Measurements from ENCODE around the gene CYP2J2. TPM values are rescaled to one million over a fixed set of nuclear protein-coding genes. Genes with fewer than 3 reads are reported as not detected.

CYP2J2 gene
- total and polyA plus RNA-seq, 2 donors (not counting 1 experiment from before 2014, with no cell fraction given), result 0.34 to 0.91 TPM

DNA sequence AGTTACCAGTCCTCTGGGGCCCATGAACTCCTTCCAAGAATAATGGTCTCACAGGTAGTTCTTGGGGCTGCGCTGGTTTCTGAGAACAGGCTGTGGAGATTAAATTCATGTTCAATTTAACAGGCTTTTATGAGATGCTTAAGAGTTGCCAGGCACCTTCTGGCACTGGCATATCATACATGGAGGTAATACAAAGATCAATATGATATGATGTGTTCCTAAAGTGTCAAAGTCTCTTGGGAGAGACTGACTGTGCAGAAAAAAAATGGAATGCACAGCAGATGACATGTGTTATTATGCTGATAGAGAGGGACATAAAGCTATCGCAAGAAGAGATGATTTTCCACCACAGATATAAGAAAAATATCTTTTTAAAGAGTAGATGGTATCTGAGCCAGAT is 6.8 kb downstream of the CYP2J2 start:
- WGBS (ENCODE audit: insufficient coverage), result no CpG with 5 or more reads among the region's 2 CpGs
- TF ChIP-seq EZH2 (IDR thresholded peaks at IDR 0.05; ENCODE audit: borderline replicate concordance, insufficient read depth, low read depth, low read length, poor library complexity, severe bottlenecking), result no peak
- TF ChIP-seq, protein P1, sequence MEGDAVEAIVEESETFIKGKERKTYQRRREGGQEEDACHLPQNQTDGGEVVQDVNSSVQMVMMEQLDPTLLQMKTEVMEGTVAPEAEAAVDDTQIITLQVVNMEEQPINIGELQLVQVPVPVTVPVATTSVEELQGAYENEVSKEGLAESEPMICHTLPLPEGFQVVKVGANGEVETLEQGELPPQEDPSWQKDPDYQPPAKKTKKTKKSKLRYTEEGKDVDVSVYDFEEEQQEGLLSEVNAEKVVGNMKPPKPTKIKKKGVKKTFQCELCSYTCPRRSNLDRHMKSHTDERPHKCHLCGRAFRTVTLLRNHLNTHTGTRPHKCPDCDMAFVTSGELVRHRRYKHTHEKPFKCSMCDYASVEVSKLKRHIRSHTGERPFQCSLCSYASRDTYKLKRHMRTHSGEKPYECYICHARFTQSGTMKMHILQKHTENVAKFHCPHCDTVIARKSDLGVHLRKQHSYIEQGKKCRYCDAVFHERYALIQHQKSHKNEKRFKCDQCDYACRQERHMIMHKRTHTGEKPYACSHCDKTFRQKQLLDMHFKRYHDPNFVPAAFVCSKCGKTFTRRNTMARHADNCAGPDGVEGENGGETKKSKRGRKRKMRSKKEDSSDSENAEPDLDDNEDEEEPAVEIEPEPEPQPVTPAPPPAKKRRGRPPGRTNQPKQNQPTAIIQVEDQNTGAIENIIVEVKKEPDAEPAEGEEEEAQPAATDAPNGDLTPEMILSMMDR (IDR thresholded peaks at IDR 0.05), result no peak
- ATAC-seq (ENCODE audit: low read depth) (no peak), DNase-seq (no peak)
- no peak overlapping the region for H2AFZ ChIP-seq (ENCODE audit: insufficient read depth, low read depth, low read length, poor library complexity, severe bottlenecking)
- Mint-ChIP-seq H3K27ac (no peak overlapping the region), H3K9me3 (ENCODE audit: insufficient read depth) (no peaks in the 10 kb centered on the region), H3K27me3 (peaks cover 18% of the 10 kb centered on the region), H3K4me1 (no peaks in the 10 kb centered on the region), H3K4me3 (no peak overlapping the region)
- no peak overlapping the region for H3K9ac ChIP-seq (ENCODE audit: low read length)
- intact Hi-C loops (cut with micrococcal nuclease), result no loop called here
- H3K79me2 ChIP-seq (ENCODE audit: control insufficient read depth, insufficient read depth, low read length), result no peaks in the 10 kb centered on the region
- POLR2A ChIA-PET, result no interaction called here
- CTCF ChIA-PET, result interaction anchor here (1.3 kb wide), 1 partner anchor 28 kb away, joined by 3 read pairs; no protein-coding TSS in a partner anchor
- H3K9me3 ChIP-seq (ENCODE audit: control extremely low read depth in 1 of 3, control insufficient read depth in 2 of 3, insufficient read depth in 1 of 3, low read length in 2 of 3), result peaks cover 0 to 4% (median 1%) of the 10 kb centered on the region in 3 donors
- peaks cover 0 to 2% (median 0%) of the 10 kb centered on the region in 4 experiments for H3K27me3 ChIP-seq (replicated peaks in 1 of 4; ENCODE audit: control extremely low read depth in 1 of 4, control insufficient read depth in 3 of 4, insufficient read depth in 4 of 4, low read length in 3 of 4)
- H3K4me2 ChIP-seq (replicated peaks; ENCODE audit: low read depth, low read length, poor library complexity, severe bottlenecking), result no peak overlapping the region
- H3K4me1 ChIP-seq (ENCODE audit: control insufficient read depth in 2 of 2, insufficient read depth in 2 of 2, low read length in 2 of 2), result no peaks in the 10 kb centered on the region
- no peaks in the 10 kb centered on the region for H4K20me1 ChIP-seq (ENCODE audit: control insufficient read depth, insufficient read depth, low read length, poor library complexity, severe bottlenecking)
- H3K36me3 ChIP-seq (replicated peaks in 1 of 2; ENCODE audit: control extremely low read depth in 1 of 2, control insufficient read depth in 1 of 2, extremely low read depth in 1 of 2, insufficient read depth in 2 of 2, low read length in 1 of 2), result no peaks in the 10 kb centered on the region
- H3K27ac ChIP-seq (ENCODE audit: low read length in 2 of 2), result no peak overlapping the region
- no peak overlapping the region for H3K4me3 ChIP-seq (ENCODE audit: control extremely low read depth in 1 of 5, extremely low read depth in 1 of 5, insufficient read depth in 1 of 5, low read depth in 2 of 5, low read length in 4 of 5)

DNA sequence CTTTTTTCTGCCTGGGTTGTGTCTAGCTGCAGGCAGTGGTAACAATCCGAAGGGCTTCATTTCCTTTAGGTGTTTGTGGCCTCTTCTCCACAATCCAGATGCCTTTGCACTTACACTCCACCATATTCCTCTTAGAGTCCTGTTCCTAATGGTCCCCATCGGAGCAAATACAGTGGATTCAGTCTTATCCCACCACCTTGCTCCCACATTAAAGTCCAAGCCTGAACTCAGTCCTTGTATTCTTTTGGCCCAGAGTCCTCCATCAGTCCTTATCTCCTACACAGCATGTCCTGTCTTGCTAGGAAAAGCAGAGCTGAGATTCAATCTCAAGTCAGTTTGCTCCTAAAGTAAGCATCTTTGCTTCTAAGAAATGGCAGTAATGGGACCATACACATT is 8.8 kb downstream of the CYP2J2 start:
- ChIA-PET POLR2A (no interaction called here), CTCF (interaction anchor here (1.0 kb wide), 1 partner anchor 30 kb away, joined by 4 read pairs; no protein-coding TSS in a partner anchor)
- Histone ChIP-seq H3K9me3 (ENCODE audit: control extremely low read depth in 1 of 3, control insufficient read depth in 2 of 3, insufficient read depth in 1 of 3, low read length in 2 of 3) (no peaks in the 10 kb centered on the region), H3K27me3 (replicated peaks in 1 of 4; ENCODE audit: control extremely low read depth in 1 of 4, control insufficient read depth in 3 of 4, insufficient read depth in 4 of 4, low read length in 3 of 4) (peaks cover 0 to 2% (median 0%) of the 10 kb centered on the region in 4 experiments), H3K36me3 (replicated peaks in 1 of 2; ENCODE audit: control extremely low read depth in 1 of 2, control insufficient read depth in 1 of 2, extremely low read depth in 1 of 2, insufficient read depth in 2 of 2, low read length in 1 of 2) (no peaks in the 10 kb centered on the region), H3K27ac (ENCODE audit: low read length in 2 of 2) (no peak overlapping the region), H4K20me1 (ENCODE audit: control insufficient read depth, insufficient read depth, low read length, poor library complexity, severe bottlenecking) (no peaks in the 10 kb centered on the region), H3K4me2 (replicated peaks; ENCODE audit: low read depth, low read length, poor library complexity, severe bottlenecking) (no peak overlapping the region), H3K9ac (ENCODE audit: low read length) (no peak overlapping the region), H3K79me2 (ENCODE audit: control insufficient read depth, insufficient read depth, low read length) (no peaks in the 10 kb centered on the region), H2AFZ (ENCODE audit: insufficient read depth, low read depth, low read length, poor library complexity, severe bottlenecking) (no peak overlapping the region), H3K4me1 (ENCODE audit: control insufficient read depth in 2 of 2, insufficient read depth in 2 of 2, low read length in 2 of 2) (no peaks in the 10 kb centered on the region), H3K4me3 (ENCODE audit: control extremely low read depth in 1 of 5, extremely low read depth in 1 of 5, insufficient read depth in 1 of 5, low read depth in 2 of 5, low read length in 4 of 5) (no peak overlapping the region)
- H3K9me3 Mint-ChIP-seq (ENCODE audit: insufficient read depth), result no peaks in the 10 kb centered on the region
- H3K4me3 Mint-ChIP-seq, result no peak overlapping the region
- intact Hi-C loops (cut with micrococcal nuclease), result no loop called here
- 100% methylated on average over 2 of the region's 2 CpGs for WGBS (ENCODE audit: insufficient coverage)
- no peak overlapping the region for H3K27ac Mint-ChIP-seq
- peaks cover 18% of the 10 kb centered on the region for H3K27me3 Mint-ChIP-seq
- DNase-seq, result no peak
- TF ChIP-seq, protein P1 (IDR thresholded peaks at IDR 0.05), result no peak
- TF ChIP-seq EZH2 (IDR thresholded peaks at IDR 0.05; ENCODE audit: borderline replicate concordance, insufficient read depth, low read depth, low read length, poor library complexity, severe bottlenecking), result no peak
- H3K4me1 Mint-ChIP-seq, result no peaks in the 10 kb centered on the region
- no peak for ATAC-seq (ENCODE audit: low read depth)
